ENCODE measurements around the gene SNX19.

DNA sequence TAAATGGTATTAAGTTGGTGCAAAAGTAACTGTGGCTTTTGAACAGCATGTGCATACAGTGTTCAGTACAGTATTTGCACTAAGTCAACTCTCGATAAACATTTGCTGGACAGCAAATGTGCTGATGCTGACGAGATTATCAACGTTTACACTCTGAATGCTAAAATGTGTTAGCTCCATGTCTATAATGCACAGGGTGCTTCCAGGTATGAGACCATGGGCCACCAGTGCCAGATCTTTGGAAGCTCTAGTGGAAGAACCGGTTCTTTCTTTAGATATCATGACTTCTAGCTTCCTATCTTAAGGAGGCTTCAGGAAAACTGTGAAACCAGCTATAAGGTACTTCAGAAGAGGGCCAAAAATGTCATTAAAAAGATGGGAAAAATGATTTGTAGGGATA lies 17.2 kb downstream of the SNX19 start:
- TF ChIP-seq CTCF (IDR thresholded peaks at IDR 0.05; ENCODE audit: poor library complexity, severe bottlenecking) (no peak), EZH2 (IDR thresholded peaks at IDR 0.05; ENCODE audit: borderline replicate concordance, insufficient read depth, low read length, poor library complexity, severe bottlenecking) (no peak), EP300 (conservative IDR thresholded peaks at IDR 0.05; ENCODE audit: poor library complexity, severe bottlenecking) (no peak)
- TF ChIP-seq, protein P1, sequence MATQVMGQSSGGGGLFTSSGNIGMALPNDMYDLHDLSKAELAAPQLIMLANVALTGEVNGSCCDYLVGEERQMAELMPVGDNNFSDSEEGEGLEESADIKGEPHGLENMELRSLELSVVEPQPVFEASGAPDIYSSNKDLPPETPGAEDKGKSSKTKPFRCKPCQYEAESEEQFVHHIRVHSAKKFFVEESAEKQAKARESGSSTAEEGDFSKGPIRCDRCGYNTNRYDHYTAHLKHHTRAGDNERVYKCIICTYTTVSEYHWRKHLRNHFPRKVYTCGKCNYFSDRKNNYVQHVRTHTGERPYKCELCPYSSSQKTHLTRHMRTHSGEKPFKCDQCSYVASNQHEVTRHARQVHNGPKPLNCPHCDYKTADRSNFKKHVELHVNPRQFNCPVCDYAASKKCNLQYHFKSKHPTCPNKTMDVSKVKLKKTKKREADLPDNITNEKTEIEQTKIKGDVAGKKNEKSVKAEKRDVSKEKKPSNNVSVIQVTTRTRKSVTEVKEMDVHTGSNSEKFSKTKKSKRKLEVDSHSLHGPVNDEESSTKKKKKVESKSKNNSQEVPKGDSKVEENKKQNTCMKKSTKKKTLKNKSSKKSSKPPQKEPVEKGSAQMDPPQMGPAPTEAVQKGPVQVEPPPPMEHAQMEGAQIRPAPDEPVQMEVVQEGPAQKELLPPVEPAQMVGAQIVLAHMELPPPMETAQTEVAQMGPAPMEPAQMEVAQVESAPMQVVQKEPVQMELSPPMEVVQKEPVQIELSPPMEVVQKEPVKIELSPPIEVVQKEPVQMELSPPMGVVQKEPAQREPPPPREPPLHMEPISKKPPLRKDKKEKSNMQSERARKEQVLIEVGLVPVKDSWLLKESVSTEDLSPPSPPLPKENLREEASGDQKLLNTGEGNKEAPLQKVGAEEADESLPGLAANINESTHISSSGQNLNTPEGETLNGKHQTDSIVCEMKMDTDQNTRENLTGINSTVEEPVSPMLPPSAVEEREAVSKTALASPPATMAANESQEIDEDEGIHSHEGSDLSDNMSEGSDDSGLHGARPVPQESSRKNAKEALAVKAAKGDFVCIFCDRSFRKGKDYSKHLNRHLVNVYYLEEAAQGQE (IDR thresholded peaks at IDR 0.05; ENCODE audit: borderline replicate concordance) = no peak
